ENCODE measurements around the gene MTG1.
"Not testable (repeated sequence)": the region's sequence is repeated elsewhere in the genome, so short reads cannot be mapped to it uniquely, and the experiment has no call there.

The MTG1 gene

DNA sequence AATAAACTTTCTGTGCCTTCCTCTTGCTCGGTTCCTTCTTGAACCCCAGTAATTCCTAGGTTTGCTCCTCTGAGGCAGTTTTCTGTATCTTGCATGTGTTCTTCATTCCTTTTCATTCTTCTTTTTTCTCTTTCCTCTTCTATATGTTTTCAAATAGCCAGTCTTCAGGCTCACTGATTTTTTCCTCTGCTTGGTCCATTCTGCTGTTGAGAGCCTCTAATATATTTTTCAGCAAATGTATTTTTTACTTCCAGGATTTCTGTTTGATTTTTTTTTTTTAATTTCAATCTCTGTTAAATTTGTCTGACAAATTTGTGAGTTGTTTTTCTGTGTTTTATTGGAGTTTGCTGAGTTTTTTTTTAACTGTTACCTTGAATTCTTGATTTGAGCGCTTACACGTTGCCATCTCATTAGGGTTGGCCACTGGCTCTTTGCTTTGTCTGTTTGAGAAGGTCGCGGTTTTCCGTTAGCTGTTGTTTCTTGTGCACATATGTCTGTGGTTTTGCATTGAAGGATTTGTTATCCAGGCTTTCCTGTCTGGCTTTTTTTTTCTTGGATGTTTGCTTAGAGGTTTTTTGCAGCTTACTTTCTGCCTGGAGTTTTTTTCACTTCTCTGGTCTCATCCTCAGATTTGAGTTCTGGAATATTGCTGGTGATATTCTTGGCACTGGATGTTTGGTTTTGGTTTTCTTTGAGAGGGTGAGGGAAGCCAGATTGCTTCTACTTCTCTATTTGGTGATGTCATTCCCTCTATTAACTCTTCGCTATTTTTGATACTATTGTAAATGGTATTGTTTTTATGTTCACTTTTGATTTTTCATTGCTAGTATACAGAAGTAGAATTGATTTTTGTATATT is 17.8 kb downstream of the MTG1 start:
- peaks cover 13 to 20% (median 18%) of the 10 kb centered on the region in 5 donors for H3K9me3 ChIP-seq (ENCODE audit: control insufficient read depth in 5 of 5, low read length in 5 of 5)
- H3K9ac ChIP-seq (ENCODE audit: low read length in 5 of 5): no peak overlapping the region
- no peak overlapping the region for H3K27ac ChIP-seq (ENCODE audit: low read depth, low read length)
- H3K36me3 ChIP-seq (ENCODE audit: control insufficient read depth in 5 of 5, insufficient read depth in 5 of 5, low read length in 5 of 5): peaks cover 29 to 59% (median 35%) of the 10 kb centered on the region in 5 donors
- no peaks in the 10 kb centered on the region for H3K4me1 ChIP-seq (ENCODE audit: control insufficient read depth in 5 of 5, insufficient read depth in 5 of 5, low read length in 5 of 5)
- H3K4me3 ChIP-seq (ENCODE audit: low read depth in 1 of 5, low read length in 5 of 5): no peak overlapping the region
- no peaks in the 10 kb centered on the region for H3K27me3 ChIP-seq (ENCODE audit: control insufficient read depth in 5 of 5, insufficient read depth in 4 of 5, low read length in 5 of 5)

DNA sequence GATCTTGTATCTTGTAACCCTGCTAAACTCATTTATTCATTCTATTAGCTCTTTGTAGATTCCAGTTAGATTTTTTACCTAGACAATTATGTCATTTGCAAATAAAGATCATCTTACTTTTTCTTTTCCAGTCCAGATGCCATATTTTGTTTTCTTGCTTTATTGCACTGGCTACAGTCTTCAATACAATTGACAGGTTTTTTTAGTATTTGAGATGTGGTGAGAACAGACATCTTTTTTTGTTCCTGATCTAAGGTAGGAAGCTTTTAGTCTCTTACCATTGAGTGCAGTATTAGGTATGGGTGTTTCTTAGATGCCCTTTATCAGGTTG is 18.4 kb downstream of the MTG1 start:
- Histone ChIP-seq H3K9me3 (ENCODE audit: control insufficient read depth in 5 of 5, low read length in 5 of 5) (peaks cover 13 to 20% (median 18%) of the 10 kb centered on the region in 5 donors), H3K27me3 (ENCODE audit: control insufficient read depth in 5 of 5, insufficient read depth in 4 of 5, low read length in 5 of 5) (no peaks in the 10 kb centered on the region), H3K36me3 (ENCODE audit: control insufficient read depth in 5 of 5, insufficient read depth in 5 of 5, low read length in 5 of 5) (peaks cover 27 to 54% (median 33%) of the 10 kb centered on the region in 5 donors)

DNA sequence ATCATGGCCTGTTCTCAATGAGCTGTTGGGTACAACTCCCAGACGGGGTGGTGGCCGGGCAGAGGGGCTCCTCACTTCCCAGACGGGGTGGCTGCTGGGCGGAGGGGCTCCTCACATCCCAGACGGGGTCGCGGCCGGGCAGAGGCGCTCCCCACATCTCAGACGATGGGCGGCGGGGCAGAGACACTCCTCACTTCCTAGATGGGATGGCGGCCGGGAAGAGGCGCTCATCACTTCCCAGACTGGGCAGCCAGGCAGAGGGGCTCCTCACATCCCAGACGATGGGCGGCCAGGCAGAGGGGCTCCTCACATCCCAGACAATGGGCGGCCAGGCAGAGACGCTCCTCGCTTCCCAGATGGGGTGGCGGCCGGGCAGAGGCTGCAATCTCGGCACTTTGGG is 20.4 kb downstream of the MTG1 start:
- H3K27ac ChIP-seq (ENCODE audit: low read depth, low read length); H3K4me1 ChIP-seq (ENCODE audit: control insufficient read depth in 5 of 5, insufficient read depth in 5 of 5, low read length in 5 of 5); H3K4me3 ChIP-seq (ENCODE audit: low read depth in 1 of 5, low read length in 5 of 5); H3K9ac ChIP-seq (ENCODE audit: low read length in 5 of 5); H3K27me3 ChIP-seq (ENCODE audit: control insufficient read depth in 5 of 5, insufficient read depth in 4 of 5, low read length in 5 of 5): not testable (repeated sequence)
- H3K9me3 ChIP-seq (ENCODE audit: control insufficient read depth in 5 of 5, low read length in 5 of 5): peaks cover 13 to 20% (median 18%) of the 10 kb centered on the region in 5 donors
- H3K36me3 ChIP-seq (ENCODE audit: control insufficient read depth in 5 of 5, insufficient read depth in 5 of 5, low read length in 5 of 5): peaks cover 26 to 56% (median 37%) of the 10 kb centered on the region in 5 donors

More for the DNA sequence above, 18.4 kb downstream of the MTG1 start:
- no peak overlapping the region for H3K4me3 ChIP-seq (ENCODE audit: low read depth in 1 of 5, low read length in 5 of 5)
- H3K27ac ChIP-seq (ENCODE audit: low read depth, low read length): no peak overlapping the region
- no peaks in the 10 kb centered on the region for H3K4me1 ChIP-seq (ENCODE audit: control insufficient read depth in 5 of 5, insufficient read depth in 5 of 5, low read length in 5 of 5)
- H3K9ac ChIP-seq (ENCODE audit: low read length in 5 of 5): no peak overlapping the region

DNA sequence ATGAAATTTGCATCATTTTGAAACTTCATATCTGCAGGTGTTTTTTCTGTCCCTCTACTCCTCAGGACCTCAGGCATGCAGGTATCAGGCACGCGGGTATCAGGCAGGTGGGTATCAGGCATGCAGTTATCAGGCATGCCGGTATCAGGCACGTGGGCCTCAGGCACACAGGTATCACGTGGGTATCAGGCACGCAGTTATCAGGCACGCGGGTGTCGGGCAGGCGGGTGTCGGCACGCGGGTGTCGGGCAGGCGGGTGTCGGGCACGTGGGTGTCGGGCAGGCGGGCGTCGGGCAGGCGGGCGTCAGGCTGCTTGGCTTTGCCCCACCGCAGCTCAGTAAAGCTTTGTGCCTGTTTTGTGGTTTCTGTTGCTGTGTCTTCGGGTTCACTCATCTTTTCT is 21.8 kb downstream of the MTG1 start:
- no peak overlapping the region for H3K4me3 ChIP-seq (ENCODE audit: low read depth in 1 of 5, low read length in 5 of 5)
- H3K36me3 ChIP-seq (ENCODE audit: control insufficient read depth in 5 of 5, insufficient read depth in 5 of 5, low read length in 5 of 5): peaks cover 20 to 64% (median 41%) of the 10 kb centered on the region in 5 donors
- H3K27me3 ChIP-seq (ENCODE audit: control insufficient read depth in 5 of 5, insufficient read depth in 4 of 5, low read length in 5 of 5): peaks cover 0 to 5% (median 0%) of the 10 kb centered on the region in 5 donors
- no peak overlapping the region for H3K9ac ChIP-seq (ENCODE audit: low read length in 5 of 5)
- H3K9me3 ChIP-seq (ENCODE audit: control insufficient read depth in 5 of 5, low read length in 5 of 5): peaks cover 13 to 18% (median 15%) of the 10 kb centered on the region in 5 donors
- H3K4me1 ChIP-seq (ENCODE audit: control insufficient read depth in 5 of 5, insufficient read depth in 5 of 5, low read length in 5 of 5): no peaks in the 10 kb centered on the region
- H3K27ac ChIP-seq (ENCODE audit: low read depth, low read length): no peak overlapping the region

DNA sequence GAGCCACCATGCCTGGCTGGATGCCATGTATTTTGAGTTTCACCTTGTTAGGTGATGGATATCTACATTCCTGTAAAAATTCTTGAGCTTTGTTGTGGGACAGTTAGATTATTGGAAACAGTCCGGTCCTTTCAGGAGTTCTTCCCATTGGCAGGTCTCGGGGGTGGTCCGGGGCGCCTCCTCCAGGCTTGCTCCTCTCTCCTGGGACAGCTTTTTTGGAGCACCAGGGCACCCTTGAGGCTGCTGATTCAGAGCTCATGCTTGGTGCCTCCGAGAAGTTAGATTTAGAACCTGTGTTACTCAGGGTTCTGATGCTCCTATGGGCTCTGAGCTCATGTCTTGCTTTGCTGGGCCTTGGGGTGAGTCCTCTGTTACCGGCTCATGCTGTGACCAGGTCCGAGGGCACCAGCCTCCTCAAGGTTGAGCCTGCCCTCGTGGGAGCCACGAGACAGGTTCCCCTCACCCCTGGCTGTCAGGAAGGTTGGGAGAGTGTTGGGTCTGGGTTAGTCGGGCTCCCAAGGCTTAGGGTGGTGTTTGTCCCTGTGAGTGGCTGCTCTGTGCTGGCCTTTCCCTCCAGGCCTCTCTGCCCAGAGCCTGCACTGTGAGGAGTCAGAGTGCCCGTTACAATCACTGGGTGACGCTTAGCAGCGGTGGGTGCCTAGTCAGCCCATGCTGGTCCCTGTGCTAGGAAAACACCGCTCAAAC is 24.5 kb downstream of the MTG1 start:
- H3K9me3 ChIP-seq (ENCODE audit: control insufficient read depth in 5 of 5, low read length in 5 of 5): no peaks in the 10 kb centered on the region
- H3K4me3 ChIP-seq (ENCODE audit: low read depth in 1 of 5, low read length in 5 of 5): no peak overlapping the region
- no peak overlapping the region for H3K9ac ChIP-seq (ENCODE audit: low read length in 5 of 5)
- H3K27me3 ChIP-seq (ENCODE audit: control insufficient read depth in 5 of 5, insufficient read depth in 4 of 5, low read length in 5 of 5): peaks cover 0 to 12% (median 11%) of the 10 kb centered on the region in 5 donors
- peaks cover 0 to 7% (median 6%) of the 10 kb centered on the region in 5 donors for H3K4me1 ChIP-seq (ENCODE audit: control insufficient read depth in 5 of 5, insufficient read depth in 5 of 5, low read length in 5 of 5)
- H3K36me3 ChIP-seq (ENCODE audit: control insufficient read depth in 5 of 5, insufficient read depth in 5 of 5, low read length in 5 of 5): peaks cover 0 to 45% (median 28%) of the 10 kb centered on the region in 5 donors
- no peak overlapping the region for H3K27ac ChIP-seq (ENCODE audit: low read depth, low read length)

DNA sequence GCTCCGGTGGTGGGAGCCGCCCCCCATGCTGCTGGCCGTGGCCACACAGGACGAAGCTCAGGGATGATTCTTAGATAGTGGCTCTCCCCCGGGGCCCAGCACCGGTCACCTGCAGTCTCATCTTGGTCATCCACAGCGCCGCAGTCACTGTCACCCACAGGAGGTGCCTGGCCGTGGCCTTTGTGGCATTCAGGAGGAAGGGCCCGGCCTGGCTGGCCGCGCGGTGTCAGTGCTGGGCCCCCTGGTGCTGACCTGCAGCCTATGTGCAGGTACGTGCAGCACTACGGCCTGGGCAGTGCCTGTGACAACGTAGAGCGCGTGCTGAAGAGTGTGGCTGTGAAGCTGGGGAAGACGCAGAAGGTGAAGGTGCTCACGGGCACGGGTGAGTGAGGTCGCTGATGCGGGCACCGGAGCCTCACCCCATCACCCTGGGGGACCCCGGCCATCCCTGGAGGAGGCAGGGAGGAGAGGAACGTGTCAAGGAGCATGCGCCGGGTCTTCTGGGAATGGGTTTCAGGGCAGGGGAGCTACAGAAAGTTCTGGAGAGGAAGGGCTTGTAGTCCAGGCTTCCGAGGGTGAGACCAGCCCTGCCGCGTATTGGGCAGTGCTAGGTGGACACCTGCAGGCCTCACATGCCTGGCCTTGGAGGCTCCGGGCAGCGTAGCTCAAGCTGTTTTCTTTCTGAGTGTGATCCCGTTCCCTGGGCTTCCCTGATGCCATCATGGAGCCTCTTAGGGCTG is 25.4 kb downstream of the MTG1 start:
- Histone ChIP-seq H3K9ac (ENCODE audit: low read length in 5 of 5) (no peak overlapping the region), H3K36me3 (ENCODE audit: control insufficient read depth in 5 of 5, insufficient read depth in 5 of 5, low read length in 5 of 5) (peaks cover 0 to 44% (median 28%) of the 10 kb centered on the region in 5 donors), H3K27ac (ENCODE audit: low read depth, low read length) (no peak overlapping the region), H3K9me3 (ENCODE audit: control insufficient read depth in 5 of 5, low read length in 5 of 5) (no peaks in the 10 kb centered on the region), H3K27me3 (ENCODE audit: control insufficient read depth in 5 of 5, insufficient read depth in 4 of 5, low read length in 5 of 5) (peaks cover 0 to 12% (median 11%) of the 10 kb centered on the region in 5 donors), H3K4me1 (ENCODE audit: control insufficient read depth in 5 of 5, insufficient read depth in 5 of 5, low read length in 5 of 5) (peaks cover 0 to 10% (median 7%) of the 10 kb centered on the region in 5 donors), H3K4me3 (ENCODE audit: low read depth in 1 of 5, low read length in 5 of 5) (no peak overlapping the region)

DNA sequence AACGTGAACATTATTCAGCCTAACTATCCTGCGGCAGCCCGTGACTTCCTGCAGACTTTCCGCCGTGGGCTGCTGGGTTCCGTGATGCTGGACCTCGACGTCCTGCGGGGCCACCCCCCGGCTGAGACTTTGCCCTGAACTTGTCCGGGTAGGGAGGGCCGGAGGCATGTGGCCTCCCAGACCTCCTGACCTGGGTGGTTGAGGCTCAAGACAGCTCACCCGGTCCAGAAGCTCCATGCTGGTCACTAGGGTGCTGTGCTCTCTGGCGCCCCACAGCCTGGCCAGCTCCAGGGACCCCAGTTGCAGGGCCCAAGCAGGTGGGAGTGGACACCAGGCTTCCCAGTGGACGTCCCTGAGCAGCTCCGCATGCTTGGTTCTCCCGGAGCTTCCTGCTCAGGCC is 26.1 kb downstream of the MTG1 start:
- Histone ChIP-seq H3K4me3 (ENCODE audit: low read depth in 1 of 5, low read length in 5 of 5) (no peak overlapping the region), H3K9ac (ENCODE audit: low read length in 5 of 5) (no peak overlapping the region), H3K9me3 (ENCODE audit: control insufficient read depth in 5 of 5, low read length in 5 of 5) (no peaks in the 10 kb centered on the region), H3K4me1 (ENCODE audit: control insufficient read depth in 5 of 5, insufficient read depth in 5 of 5, low read length in 5 of 5) (peaks cover 0 to 10% (median 7%) of the 10 kb centered on the region in 5 donors), H3K27me3 (ENCODE audit: control insufficient read depth in 5 of 5, insufficient read depth in 4 of 5, low read length in 5 of 5) (peaks cover 0 to 12% (median 11%) of the 10 kb centered on the region in 5 donors), H3K36me3 (ENCODE audit: control insufficient read depth in 5 of 5, insufficient read depth in 5 of 5, low read length in 5 of 5) (peaks cover 0 to 43% (median 28%) of the 10 kb centered on the region in 5 donors), H3K27ac (ENCODE audit: low read depth, low read length) (no peak overlapping the region)

DNA sequence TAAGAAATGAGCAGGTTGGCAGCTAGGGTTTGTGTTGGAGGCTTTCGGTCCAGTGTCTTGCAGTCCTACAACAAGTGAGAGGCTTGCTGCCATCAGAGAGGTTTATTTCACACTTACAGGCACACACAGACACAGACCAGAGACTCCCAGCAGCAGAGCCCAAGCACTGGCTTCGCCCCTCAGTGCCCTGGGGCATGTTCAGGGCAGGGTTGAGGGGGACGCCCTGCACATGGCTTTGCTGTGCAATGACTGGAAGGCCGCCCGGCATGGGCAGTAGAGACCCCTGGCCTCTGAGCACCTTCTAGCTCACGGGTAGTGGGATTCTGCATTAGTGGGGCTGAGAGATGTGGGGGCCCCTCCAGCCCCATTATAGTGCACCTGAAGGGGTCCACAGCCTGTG is 26.6 kb downstream of the MTG1 start:
- H3K4me1 ChIP-seq (ENCODE audit: control insufficient read depth in 5 of 5, insufficient read depth in 5 of 5, low read length in 5 of 5): peaks cover 0 to 10% (median 7%) of the 10 kb centered on the region in 5 donors
- H3K27me3 ChIP-seq (ENCODE audit: control insufficient read depth in 5 of 5, insufficient read depth in 4 of 5, low read length in 5 of 5): peaks cover 0 to 12% (median 11%) of the 10 kb centered on the region in 5 donors
- no peaks in the 10 kb centered on the region for H3K9me3 ChIP-seq (ENCODE audit: control insufficient read depth in 5 of 5, low read length in 5 of 5)
- peaks cover 0 to 37% (median 27%) of the 10 kb centered on the region in 5 donors for H3K36me3 ChIP-seq (ENCODE audit: control insufficient read depth in 5 of 5, insufficient read depth in 5 of 5, low read length in 5 of 5)
- no peak overlapping the region for H3K27ac ChIP-seq (ENCODE audit: low read depth, low read length)
- H3K9ac ChIP-seq (ENCODE audit: low read length in 5 of 5): no peak overlapping the region
- H3K4me3 ChIP-seq (ENCODE audit: low read depth in 1 of 5, low read length in 5 of 5): no peak overlapping the region

DNA sequence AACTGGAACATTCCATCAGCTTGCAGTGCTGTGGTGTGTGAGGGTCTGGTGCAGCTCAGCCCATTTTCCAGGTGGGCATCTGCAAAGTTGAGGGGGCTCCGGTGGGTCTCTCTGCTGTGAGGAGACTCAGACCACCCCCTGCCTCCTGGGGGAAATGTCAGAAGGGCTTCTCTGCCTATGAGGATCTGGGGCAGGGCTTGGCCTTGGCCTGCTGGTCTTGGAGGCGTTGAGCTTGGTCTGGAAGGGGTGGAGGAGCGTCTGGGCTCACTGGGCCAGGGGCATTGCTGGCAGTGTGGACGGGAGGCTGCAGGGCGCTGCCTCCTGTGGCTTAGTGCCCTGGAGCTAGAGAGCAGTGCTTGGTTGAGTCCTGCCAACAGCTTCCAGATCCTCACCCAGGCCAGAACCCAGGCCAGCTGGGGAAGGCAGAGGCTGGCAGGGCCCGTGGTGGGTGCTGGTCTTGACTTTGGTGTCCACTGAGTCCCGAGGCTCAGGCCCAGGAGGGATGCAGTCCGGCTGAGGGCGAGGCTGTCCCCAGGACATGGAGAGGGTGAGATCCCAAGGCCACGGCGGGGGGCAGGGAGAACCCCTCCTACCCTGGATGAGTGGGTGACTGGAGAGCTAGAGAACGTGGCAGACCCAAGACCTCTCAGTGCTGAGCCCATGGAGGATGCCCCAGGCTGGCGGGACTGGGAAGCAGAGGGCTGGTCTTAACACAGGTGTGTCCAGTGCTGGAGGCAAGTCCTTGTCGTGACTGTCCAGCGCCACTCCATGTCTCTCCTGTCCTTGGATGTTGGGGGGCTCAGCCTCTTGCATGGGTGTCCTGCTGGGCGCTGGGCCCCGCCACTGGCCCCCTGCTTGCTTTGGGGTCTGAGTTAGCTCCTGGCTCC is 27.6 kb downstream of the MTG1 start:
- Histone ChIP-seq H3K36me3 (ENCODE audit: control insufficient read depth in 5 of 5, insufficient read depth in 5 of 5, low read length in 5 of 5) (peaks cover 0 to 33% (median 27%) of the 10 kb centered on the region in 5 donors), H3K27ac (ENCODE audit: low read depth, low read length) (no peak overlapping the region), H3K4me1 (ENCODE audit: control insufficient read depth in 5 of 5, insufficient read depth in 5 of 5, low read length in 5 of 5) (peaks cover 0 to 10% (median 7%) of the 10 kb centered on the region in 5 donors), H3K9me3 (ENCODE audit: control insufficient read depth in 5 of 5, low read length in 5 of 5) (no peaks in the 10 kb centered on the region), H3K9ac (ENCODE audit: low read length in 5 of 5) (no peak overlapping the region), H3K4me3 (ENCODE audit: low read depth in 1 of 5, low read length in 5 of 5) (no peak overlapping the region), H3K27me3 (ENCODE audit: control insufficient read depth in 5 of 5, insufficient read depth in 4 of 5, low read length in 5 of 5) (peaks cover 0 to 12% (median 11%) of the 10 kb centered on the region in 5 donors)
